BLaER1 treated with 17β-estradiol and CSF1 and Interleukin-3, amounts not matched to agents 10 nM and 100 nM (cell line): ENCODE data around the gene YWHAB.

Experiments used
- H3K27ac ChIP-seq, 11 experiments: shearing (Covaris generic); formaldehyde crosslinking; 2 replicates each; pipeline ENCODE4 v1.8.1; 2022
- H3K27me3 ChIP-seq, 11 experiments: shearing (Covaris generic); formaldehyde crosslinking; 2 replicates each; pipeline ENCODE4 v1.8.1; 2022
- H3K36me3 ChIP-seq, 11 experiments: shearing (Covaris generic); formaldehyde crosslinking; 2 replicates each; pipeline ENCODE4 v1.8.1; 2022
- H3K4me1 ChIP-seq, 10 experiments: shearing (Covaris generic); formaldehyde crosslinking; 2 replicates each; pipeline ENCODE4 v1.8.1; 2022
- H3K4me2 ChIP-seq, 11 experiments: shearing (Covaris generic); formaldehyde crosslinking; 2 replicates each; pipeline ENCODE4 v1.8.1; 2022
- H3K4me3 ChIP-seq, 10 experiments: shearing (Covaris generic); formaldehyde crosslinking; 2 replicates each; pipeline ENCODE4 v1.8.1; 2022
- H3K9ac ChIP-seq, 11 experiments: shearing (Covaris generic); formaldehyde crosslinking; 2 replicates each; pipeline ENCODE4 v1.8.1; 2022
- H3K9me3 ChIP-seq, 11 experiments: shearing (Covaris generic); formaldehyde crosslinking; replicated peaks in 1 of 11; 2 replicates each; pipeline ENCODE4 v1.8.1; 2022
- H4K20me1 ChIP-seq, 11 experiments: shearing (Covaris generic); formaldehyde crosslinking; 2 replicates each; pipeline ENCODE4 v1.8.1; 2022
- Cebpa-rat ChIP-seq, 11 experiments: shearing (Covaris generic); IDR thresholded peaks; 2 replicates each; pipeline ENCODE4 v1.8.1; 2022

YWHAB gene

GRCh38 chr20:44888226-44889103, 3.0 kb downstream of the YWHAB start:
- Histone ChIP-seq H3K4me2 (peak overlapping the region; percentile 83 to 99 (median 93)), H3K27me3 (no peaks in the 10 kb centered on the region), H3K4me1 (peaks cover 37 to 77% (median 65%) of the 10 kb centered on the region in 10 experiments), H3K27ac (peak overlapping the region in 3 of 11 experiments; percentile 1 to 30 (median 11); a peak in 3 of 22 replicates), H3K4me3 (peak overlapping the region; percentile 89 to 100 (median 98); a peak in 14 of 20 replicates), H3K9ac (peak overlapping the region in 5 of 11 experiments; percentile 1 to 100 (median 21); a peak in 5 of 22 replicates), H3K9me3 (no peaks in the 10 kb centered on the region), H4K20me1 (peaks cover 65 to 79% (median 78%) of the 10 kb centered on the region in 11 experiments), H3K36me3 (peaks cover 19 to 64% (median 39%) of the 10 kb centered on the region in 11 experiments; a peak in 20 of 22 replicates)
- no peak for TF ChIP-seq Cebpa-rat (IDR thresholded peaks at IDR 0.05)

- no peaks in the 10 kb centered on the region for H3K27me3 ChIP-seq
- H3K9me3 ChIP-seq = no peaks in the 10 kb centered on the region
- peak overlapping the region in 5 of 11 experiments; percentile 39 to 93 (median 61); a peak in 8 of 22 replicates for H3K4me2 ChIP-seq
- peak overlapping the region in 1 of 11 experiments; percentile 42; a peak in 1 of 22 replicates for H3K27ac ChIP-seq
- TF ChIP-seq Cebpa-rat (IDR thresholded peaks at IDR 0.05) = no peak
- 0 out of 22 replicates have a peak overlapping the region, but pooled peaks of 1 of the 11 experiments have one; percentile 19 for H3K9ac ChIP-seq
- no peak overlapping the region for H3K4me3 ChIP-seq
- peaks cover 48 to 98% (median 84%) of the 10 kb centered on the region in 10 experiments for H3K4me1 ChIP-seq
- peaks cover 54 to 100% (median 100%) of the 10 kb centered on the region in 11 experiments for H4K20me1 ChIP-seq
- peaks cover 26 to 87% (median 66%) of the 10 kb centered on the region in 11 experiments; a peak in 20 of 22 replicates for H3K36me3 ChIP-seq
Measured at GRCh38 chr20:44891826-44892225, 6.3 kb downstream of the YWHAB start.

GRCh38 chr20:44894959-44895358, 9.5 kb downstream of the YWHAB start:
- peak overlapping the region in 10 of 11 experiments; percentile 68 to 97 (median 88); a peak in 18 of 22 replicates for H3K4me2 ChIP-seq
- no peaks in the 10 kb centered on the region for H3K27me3 ChIP-seq
- TF ChIP-seq Cebpa-rat (IDR thresholded peaks at IDR 0.05) = no peak
- peak overlapping the region in 4 of 11 experiments; percentile 60 to 74 (median 69); a peak in 5 of 22 replicates for H3K9ac ChIP-seq
- peak overlapping the region in 9 of 11 experiments; percentile 60 to 89 (median 81); a peak in 18 of 22 replicates for H3K27ac ChIP-seq
- H3K4me1 ChIP-seq = peaks cover 53 to 100% (median 87%) of the 10 kb centered on the region in 10 experiments
- H4K20me1 ChIP-seq = peaks cover 26 to 100% (median 99%) of the 10 kb centered on the region in 11 experiments
- peaks cover 26 to 81% (median 60%) of the 10 kb centered on the region in 11 experiments; a peak in 21 of 22 replicates for H3K36me3 ChIP-seq
- H3K9me3 ChIP-seq = peaks cover 0 to 5% (median 0%) of the 10 kb centered on the region in 11 experiments; a peak in 1 of 22 replicates
- peak overlapping the region in 2 of 10 experiments; percentile 18 to 35; a peak in 3 of 20 replicates for H3K4me3 ChIP-seq

- Histone ChIP-seq H3K27ac (peak overlapping the region; percentile 55 to 89 (median 80)), H3K36me3 (peaks cover 34 to 81% (median 62%) of the 10 kb centered on the region in 11 experiments; a peak in 21 of 22 replicates), H4K20me1 (peaks cover 27 to 100% (median 99%) of the 10 kb centered on the region in 11 experiments), H3K27me3 (no peaks in the 10 kb centered on the region), H3K4me1 (peaks cover 58 to 100% (median 86%) of the 10 kb centered on the region in 10 experiments), H3K4me3 (peak overlapping the region in 8 of 10 experiments; percentile 31 to 48 (median 44); a peak in 14 of 20 replicates), H3K4me2 (peak overlapping the region; percentile 61 to 97 (median 86)), H3K9me3 (peaks cover 0 to 5% (median 0%) of the 10 kb centered on the region in 11 experiments; a peak in 1 of 22 replicates), H3K9ac (peak overlapping the region in 10 of 11 experiments; percentile 28 to 74 (median 62); a peak in 16 of 22 replicates)
- TF ChIP-seq Cebpa-rat (IDR thresholded peaks at IDR 0.05) = peak in 10 of 11 experiments; percentile 24 to 97 (median 74); a peak in 15 of 22 replicates
Measured at GRCh38 chr20:44896583-44896982, 11.1 kb downstream of the YWHAB start.

GRCh38 chr20:44897133-44897532, 11.6 kb downstream of the YWHAB start:
- H3K36me3 ChIP-seq = peaks cover 34 to 81% (median 65%) of the 10 kb centered on the region in 11 experiments
- peaks cover 58 to 98% (median 82%) of the 10 kb centered on the region in 10 experiments for H3K4me1 ChIP-seq
- H3K4me3 ChIP-seq = peak overlapping the region in 7 of 10 experiments; percentile 24 to 48 (median 44); a peak in 8 of 20 replicates
- TF ChIP-seq Cebpa-rat (IDR thresholded peaks at IDR 0.05) = no peak
- peak overlapping the region; percentile 55 to 89 (median 80) for H3K27ac ChIP-seq
- peak overlapping the region in 9 of 11 experiments; percentile 20 to 74 (median 67); a peak in 15 of 22 replicates for H3K9ac ChIP-seq
- peaks cover 26 to 100% (median 99%) of the 10 kb centered on the region in 11 experiments for H4K20me1 ChIP-seq
- H3K27me3 ChIP-seq = no peaks in the 10 kb centered on the region
- peaks cover 0 to 5% (median 0%) of the 10 kb centered on the region in 11 experiments; a peak in 1 of 22 replicates for H3K9me3 ChIP-seq
- peak overlapping the region; percentile 61 to 97 (median 86) for H3K4me2 ChIP-seq

GRCh38 chr20:44900231-44900854, 14.8 kb downstream of the YWHAB start:
- Histone ChIP-seq H3K4me2 (peak overlapping the region in 8 of 11 experiments; percentile 14 to 97 (median 86); a peak in 13 of 22 replicates), H3K4me3 (no peak overlapping the region), H4K20me1 (peaks cover 48 to 100% (median 96%) of the 10 kb centered on the region in 11 experiments), H3K4me1 (peaks cover 49 to 66% (median 56%) of the 10 kb centered on the region in 10 experiments), H3K9ac (peak overlapping the region in 1 of 11 experiments; percentile 25; a peak in 1 of 22 replicates), H3K27ac (peak overlapping the region in 9 of 11 experiments; percentile 1 to 42 (median 16); a peak in 10 of 22 replicates), H3K9me3 (peaks cover 0 to 5% (median 0%) of the 10 kb centered on the region in 11 experiments; a peak in 1 of 22 replicates), H3K27me3 (no peaks in the 10 kb centered on the region), H3K36me3 (peaks cover 55 to 85% (median 77%) of the 10 kb centered on the region in 11 experiments)
- TF ChIP-seq Cebpa-rat (IDR thresholded peaks at IDR 0.05) = no peak

- no peak overlapping the region for H3K9ac ChIP-seq
- no peak for TF ChIP-seq Cebpa-rat (IDR thresholded peaks at IDR 0.05)
- H3K27me3 ChIP-seq = no peaks in the 10 kb centered on the region
- H3K4me2 ChIP-seq = no peak overlapping the region
- H3K4me1 ChIP-seq = peaks cover 33 to 50% (median 40%) of the 10 kb centered on the region in 10 experiments
- H3K27ac ChIP-seq = no peak overlapping the region
- no peak overlapping the region for H3K4me3 ChIP-seq
- H4K20me1 ChIP-seq = peaks cover 52 to 100% (median 95%) of the 10 kb centered on the region in 11 experiments
- H3K36me3 ChIP-seq = peaks cover 72 to 98% (median 88%) of the 10 kb centered on the region in 11 experiments
- H3K9me3 ChIP-seq = peaks cover 0 to 5% (median 0%) of the 10 kb centered on the region in 11 experiments; a peak in 1 of 22 replicates
Measured at GRCh38 chr20:44901974-44902373, 16.5 kb downstream of the YWHAB start.

- no peaks in the 10 kb centered on the region for H3K9me3 ChIP-seq
- no peak overlapping the region for H3K4me2 ChIP-seq
- H3K36me3 ChIP-seq = peaks cover 90 to 97% (median 95%) of the 10 kb centered on the region in 11 experiments
- no peak for TF ChIP-seq Cebpa-rat (IDR thresholded peaks at IDR 0.05)
- H4K20me1 ChIP-seq = peaks cover 59 to 100% (median 98%) of the 10 kb centered on the region in 11 experiments
- H3K4me1 ChIP-seq = peaks cover 16 to 35% (median 23%) of the 10 kb centered on the region in 10 experiments
- no peak overlapping the region for H3K4me3 ChIP-seq
- H3K9ac ChIP-seq = no peak overlapping the region
- H3K27me3 ChIP-seq = no peaks in the 10 kb centered on the region
- H3K27ac ChIP-seq = no peak overlapping the region
Measured at GRCh38 chr20:44904377-44904776, 18.9 kb downstream of the YWHAB start.
